Stimulated activated naive CD4-positive, alpha-beta T cell treated with Interleukin-2 at 50 U/mL for 16 hours (primary cell): ENCODE data around the gene DHRSX.

ENCODE experiments used
- DNase-seq: peaks from one replicate; lab custom pipeline; 2025; lab: John Stamatoyannopoulos, UW

DHRSX gene

DNA sequence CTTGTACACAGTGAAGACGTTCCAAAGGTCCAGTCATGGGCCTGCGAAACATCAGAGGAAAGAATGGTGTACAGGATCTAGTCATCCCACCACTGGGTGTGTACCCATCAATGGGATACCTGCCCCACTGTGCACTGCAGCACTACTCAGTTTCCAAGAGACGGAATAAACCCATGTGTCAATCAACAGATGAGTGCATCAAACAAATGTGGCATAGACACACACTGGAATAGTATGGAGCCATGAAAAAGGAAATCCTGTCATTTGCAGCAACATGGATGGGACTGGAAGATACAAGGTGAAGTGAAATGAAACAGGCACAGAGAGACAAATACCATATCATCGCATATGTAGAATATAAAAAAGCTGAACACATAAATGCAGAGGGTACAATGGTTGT is 48.0 kb downstream of the DHRSX start:
- no peak for DNase-seq

DNA sequence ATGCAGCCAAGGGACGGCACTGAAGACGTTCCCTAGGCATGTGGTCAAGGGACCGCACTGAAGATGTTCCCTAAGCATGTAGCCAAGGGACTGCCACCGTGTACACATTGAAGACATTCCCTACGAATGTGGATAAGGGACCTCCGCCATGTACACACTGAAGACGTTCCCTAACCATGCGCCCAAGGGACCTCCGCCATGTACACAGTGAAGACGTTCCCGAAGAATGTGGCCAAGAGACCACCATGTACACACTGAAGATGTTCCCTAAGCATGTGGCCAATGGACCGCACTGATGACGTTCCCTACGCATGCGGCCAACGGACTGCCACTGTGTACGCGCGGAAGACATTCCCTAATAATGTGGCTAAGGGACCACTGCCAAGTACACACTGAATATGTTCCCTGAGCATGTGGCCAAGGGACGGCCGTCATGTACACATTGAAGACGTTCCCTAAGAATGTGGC is 48.4 kb downstream of the DHRSX start:
- DNase-seq = no peak

DNA sequence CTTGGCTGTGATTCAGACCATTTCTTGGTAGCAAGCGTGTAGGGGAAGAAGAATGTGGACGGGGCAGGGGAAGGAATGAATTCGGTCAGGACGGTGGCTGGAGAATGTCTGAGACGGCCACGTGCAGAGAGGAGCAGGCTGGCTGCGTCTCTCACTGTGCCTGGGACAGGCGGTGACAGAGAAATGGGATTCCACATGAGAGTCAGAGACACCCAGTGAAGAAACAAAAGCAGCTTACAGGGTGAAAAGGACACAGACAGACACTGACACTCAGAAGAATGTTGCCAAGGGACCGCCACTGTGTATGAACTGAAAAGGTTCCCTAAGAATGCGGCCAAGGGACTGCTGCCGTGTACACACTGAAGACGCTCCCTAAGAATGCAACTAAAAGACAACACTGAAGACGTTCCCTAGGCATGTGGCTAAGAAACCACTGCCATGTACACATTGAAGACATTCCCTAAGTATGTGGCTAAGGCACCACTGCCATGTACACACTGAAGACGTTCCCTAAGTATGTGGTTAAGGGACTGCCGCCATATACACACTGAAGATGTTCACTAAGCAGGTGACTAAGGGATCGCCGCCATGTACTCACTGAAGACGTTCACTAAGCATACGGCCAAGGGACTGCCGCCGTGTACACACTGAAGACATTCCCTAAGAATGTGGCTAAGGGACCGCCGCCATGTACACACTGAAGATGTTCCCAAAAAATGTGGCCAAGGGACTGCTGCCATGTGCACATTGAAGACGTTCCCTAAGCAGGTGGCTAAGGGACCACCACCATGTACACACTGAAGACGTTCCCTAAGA is 49.1 kb downstream of the DHRSX start:
- no peak for DNase-seq

DNA sequence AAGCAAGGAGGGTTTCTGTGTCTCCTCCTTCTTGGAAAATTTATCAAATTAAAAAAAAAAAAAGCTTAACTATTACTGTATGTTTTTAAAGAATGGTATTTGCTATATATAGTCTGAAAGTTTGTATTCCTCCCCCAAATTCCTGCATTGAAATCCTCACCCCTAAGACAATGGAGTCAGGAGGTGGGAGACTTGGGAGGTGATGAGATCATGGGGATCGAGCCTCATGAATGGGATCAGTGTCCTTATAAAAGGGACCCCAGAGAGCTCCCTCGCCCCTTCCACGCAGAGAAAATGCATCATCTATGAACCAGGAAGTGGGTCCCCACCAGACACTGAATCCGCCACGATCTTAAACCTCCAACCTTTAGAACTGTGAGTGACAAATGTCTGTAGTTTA is 50.1 kb downstream of the DHRSX start:
- no peak for DNase-seq

DNA sequence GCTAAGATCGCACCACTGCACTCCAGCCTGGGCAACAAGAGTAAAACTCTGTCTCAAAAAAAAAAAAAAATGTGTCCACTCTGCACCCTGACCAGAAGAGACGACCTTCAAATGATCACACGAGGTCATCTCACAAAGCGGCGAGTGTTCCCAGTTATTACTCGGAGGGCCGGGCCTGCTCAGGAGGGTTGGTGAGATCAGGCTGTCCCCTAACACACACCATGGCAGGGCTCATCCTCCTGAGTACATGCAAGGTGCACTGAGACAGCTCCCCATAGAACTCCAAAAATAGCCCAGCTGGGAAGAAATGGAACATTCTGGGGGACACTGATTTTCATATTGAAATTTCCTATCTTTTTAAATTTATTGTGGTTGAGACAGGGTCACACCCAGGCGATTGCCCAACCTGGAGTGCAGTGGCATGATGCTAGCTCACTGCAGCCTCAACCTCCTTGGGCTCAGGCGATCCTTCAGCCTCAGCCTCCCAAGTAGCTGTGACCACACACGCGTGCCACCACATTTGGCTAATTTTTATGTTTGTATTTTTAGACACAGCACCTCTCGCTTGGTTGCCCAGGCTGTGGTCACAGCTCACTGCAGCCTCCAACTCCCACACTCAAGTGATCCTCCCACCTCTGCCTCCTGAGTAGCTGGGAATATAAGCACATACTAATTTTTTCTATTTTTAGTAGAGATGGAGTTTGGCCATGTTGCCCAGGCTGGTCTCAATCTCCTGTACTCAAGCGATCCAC is 51.5 kb downstream of the DHRSX start:
- no peak for DNase-seq

DNA sequence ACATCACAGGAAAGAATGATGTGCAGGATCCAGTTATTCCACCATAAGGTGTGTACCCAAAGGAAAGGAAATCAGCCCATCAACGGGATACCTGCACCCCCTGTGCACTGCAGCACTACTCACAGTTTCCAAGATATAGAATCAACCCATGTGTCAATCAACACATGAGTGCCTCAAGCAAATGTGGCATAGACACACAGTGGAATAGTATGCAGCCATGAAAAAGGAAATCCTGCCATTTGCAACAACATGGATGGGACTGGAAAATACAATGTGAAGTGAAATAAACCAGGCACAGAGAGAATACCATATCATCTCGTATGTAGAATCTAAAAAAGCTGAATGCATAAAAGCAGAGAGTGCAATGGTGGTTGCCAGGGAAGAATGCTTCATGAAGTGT is 53.3 kb downstream of the DHRSX start:
- no peak for DNase-seq

DNA sequence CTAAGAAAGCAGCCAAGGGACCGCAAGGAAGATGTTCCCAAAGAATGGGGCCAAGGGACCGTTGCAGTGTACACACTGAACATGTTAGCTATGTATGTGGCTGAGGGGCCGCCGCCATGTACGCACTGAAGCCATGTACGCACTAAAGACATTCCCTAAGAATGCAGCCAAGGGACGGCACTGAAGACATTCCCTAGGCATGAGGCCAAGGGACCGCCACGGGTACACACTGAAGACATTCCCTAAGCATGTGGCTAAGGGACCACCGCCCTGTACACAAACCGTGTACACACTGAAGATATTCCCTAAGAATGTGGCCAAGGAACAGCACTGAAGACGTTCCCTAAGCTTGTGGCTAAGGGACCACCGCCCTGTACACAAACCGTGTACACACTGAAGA is 54.0 kb downstream of the DHRSX start:
- no peak for DNase-seq

DNA sequence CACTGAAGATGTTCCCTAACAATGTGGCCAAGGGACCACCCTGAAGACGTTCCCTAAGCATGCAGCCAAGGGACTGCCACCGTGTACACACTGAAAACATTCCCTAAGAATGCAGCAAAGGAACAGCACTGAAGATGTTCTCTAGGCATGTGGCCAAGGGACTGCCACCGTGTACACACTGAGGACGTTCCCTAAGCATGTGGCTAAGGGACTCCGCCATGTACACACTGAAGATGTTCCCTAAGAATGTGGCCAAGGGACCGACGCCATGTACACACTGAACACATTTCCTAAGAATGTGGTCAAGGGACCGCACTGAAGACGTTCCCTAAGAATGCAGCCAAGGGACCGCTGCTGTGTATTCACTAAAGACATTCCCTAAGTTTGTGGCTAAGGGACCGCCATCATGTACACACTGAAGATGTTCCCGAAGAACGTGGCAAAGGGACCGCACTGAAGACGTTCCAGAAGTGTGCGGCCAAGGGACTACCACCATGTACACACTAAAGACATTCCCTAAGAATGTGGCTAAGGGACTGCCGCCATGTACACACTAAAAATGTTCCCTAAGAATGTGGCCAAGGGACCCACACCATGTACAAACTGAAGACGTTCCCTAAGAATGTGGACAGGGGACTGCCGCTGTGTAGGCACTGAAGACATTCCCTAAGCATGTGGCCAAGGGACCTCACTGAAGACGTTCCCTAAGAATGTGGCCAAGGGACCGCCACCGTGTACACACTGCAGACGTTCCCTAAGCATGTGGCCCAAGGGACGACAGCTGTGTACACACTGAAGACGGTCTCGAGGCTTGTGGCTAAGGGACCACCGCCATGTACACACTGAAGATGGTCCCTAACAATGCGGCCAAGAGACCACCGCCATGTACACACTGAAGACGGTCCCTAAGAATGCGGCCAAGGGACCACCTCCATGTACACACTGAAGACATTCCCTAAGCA is 54.8 kb downstream of the DHRSX start:
- no peak for DNase-seq

DNA sequence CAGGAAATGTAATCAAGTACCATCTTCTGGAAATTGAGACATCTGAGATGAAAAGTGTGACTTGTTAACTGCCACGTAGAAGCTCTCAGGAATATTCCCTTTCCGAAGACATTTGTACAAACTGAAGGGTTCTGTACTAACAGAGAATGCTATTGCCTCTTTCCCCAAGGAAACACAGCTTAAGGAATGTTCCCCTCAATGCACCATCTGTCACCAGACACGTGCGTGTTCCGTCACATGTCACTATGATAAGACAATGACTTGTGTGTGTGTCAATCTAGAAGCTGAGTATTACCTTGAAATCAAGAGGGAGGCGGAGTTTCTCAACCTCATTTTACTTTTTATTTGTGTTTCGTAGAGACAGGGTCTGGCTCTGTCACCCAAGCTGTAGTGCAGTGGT is 58.1 kb downstream of the DHRSX start:
- no peak for DNase-seq

DNA sequence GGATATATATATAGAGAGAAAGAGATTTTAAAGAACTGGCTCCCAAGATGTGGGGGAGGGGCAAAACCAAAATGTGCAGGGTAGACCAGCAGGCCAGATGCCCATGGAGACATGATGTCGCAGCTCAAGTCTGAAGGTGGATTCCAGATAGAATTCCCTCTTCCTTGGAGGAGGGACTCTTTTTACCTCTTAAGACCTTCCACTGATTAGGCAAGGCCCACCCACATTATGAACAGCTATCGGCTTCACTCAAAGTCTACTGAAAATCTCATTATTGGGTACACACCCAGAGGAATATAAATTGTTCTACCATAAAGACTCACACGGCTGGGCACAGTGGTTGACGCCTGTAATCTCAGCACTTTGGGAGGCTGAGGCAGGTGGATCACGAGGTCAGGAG is 59.3 kb downstream of the DHRSX start:
- DNase-seq = no peak

DNA sequence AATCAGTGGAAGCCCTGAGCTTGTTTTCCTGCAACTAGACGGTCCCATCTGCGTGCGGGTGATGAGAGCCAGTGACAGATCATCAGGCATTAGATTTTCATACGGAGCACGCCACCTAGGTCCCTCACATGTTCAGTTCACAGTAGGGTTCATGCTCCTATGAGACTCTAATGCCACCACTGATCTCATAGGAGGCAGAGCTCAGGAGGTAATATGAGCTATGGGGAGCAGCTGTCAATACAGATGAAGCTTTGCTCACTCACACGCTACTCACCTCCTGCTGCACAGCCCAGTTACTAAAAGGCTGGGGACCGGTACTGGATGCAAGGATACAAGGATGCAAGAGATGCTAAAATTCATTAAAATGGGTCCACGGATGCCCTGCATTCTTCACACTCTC is 61.2 kb downstream of the DHRSX start:
- no peak for DNase-seq

DNA sequence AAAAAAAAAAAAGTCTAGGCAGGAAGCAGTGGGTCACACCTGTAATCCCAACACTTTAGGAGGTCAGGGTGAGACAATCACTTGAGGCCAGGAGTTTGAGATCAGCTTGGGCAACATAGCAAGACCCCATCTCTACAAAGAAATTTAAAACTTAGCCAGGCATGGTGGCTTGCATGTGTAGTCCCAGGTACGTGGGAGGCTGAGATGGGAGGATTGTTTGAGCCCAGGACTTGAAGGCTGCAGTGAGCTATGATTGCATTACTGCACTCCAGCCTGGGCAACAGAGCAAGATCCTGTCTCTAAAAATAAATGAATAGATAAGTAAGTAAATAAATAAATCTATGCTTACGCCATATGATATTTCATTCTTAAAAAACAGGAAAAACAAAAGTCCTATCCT is 65.3 kb downstream of the DHRSX start:
- no peak for DNase-seq

DNA sequence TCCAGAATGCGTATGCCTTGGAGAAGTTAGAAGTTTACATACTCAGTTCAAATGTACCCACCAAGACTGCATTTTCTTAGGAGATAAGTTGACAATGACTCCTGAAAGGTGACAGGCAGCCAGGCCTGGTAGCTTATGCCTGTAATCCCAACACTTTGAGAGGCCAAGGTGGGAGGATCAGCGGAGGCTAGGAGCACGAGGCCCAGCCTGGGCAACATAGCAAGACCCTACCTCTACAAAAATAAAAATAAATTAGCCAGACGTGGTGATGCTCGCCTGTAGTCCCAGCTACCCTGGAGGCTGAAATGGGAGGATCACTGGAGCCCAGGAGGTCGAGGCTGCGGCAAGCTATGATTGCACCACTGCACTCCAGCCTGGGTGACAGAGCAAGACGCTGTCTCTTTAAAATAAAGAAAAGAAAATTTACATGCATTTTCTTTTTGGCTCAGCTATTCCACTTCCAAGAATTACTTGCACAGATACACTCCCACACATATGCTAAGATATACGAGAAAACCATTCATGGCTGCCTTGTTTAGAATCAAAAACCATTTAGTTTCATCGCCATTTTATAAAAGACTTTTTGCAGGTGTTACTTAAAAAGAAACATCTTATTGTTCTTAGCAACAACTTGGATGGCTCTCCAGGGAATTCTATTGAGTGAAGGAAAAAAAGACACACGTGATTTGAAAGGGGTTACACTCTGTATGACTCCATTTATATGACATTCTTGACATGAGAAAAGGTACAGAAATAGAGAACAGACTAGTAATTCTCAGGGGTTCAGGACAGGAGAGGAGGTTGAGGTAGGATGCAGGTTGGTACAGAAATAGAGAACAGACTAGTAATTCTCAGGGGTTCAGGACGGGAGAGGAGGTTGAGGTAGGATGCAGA is 66.3 kb downstream of the DHRSX start:
- no peak for DNase-seq

DNA sequence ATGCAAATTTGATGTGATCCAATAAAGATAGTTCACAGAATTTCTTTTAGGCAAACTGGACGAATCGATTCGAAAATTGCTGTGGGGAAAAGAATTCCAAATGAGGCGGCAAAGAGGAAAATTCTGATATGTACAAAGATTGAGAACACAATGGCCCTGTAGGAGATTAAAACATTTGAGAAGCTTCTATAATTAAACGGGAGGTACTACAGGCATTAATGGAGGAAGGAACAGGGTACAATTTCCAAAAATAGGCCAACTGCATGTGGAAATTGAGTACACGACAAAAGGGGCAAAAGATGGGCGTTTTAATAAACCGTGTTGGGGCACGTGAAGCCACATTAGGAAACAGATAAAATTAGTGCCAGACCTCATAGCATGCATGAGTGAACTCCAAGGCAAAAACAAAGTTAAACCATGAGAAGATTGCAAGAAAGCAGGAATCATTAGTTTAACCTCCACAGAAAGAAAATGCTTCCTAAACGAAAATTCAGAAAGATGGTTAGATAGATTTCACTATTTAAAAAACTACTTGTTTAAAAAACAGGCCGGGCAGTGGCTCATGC is 68.4 kb downstream of the DHRSX start:
- no peak for DNase-seq

DNA sequence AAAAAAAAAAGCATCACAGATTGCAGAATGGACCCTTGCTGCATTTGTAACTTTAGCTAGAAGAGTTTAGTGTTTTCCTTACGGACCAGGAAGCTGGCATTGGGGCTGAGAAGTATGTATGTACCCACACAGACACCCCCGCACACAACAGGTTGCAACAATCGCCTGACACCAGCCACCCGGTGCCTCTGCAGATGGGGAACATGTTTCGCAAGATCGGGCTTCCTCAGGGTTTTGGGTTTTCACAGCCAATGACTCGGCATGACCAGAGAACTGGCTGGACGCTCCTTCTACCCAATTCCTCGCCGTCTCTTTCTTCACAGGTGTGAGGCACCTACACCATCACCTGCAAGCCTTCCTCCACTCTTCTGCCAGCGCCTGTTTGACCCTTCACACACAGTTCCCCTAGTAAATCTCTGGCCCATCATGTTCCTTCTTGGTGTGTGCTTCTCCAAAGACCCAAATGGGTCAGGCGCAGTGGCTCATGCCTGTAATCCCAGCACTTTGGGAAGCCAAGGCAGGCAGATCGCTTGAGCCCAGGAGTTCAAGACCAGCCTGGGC is 70.4 kb downstream of the DHRSX start:
- DNase-seq = no peak

DNA sequence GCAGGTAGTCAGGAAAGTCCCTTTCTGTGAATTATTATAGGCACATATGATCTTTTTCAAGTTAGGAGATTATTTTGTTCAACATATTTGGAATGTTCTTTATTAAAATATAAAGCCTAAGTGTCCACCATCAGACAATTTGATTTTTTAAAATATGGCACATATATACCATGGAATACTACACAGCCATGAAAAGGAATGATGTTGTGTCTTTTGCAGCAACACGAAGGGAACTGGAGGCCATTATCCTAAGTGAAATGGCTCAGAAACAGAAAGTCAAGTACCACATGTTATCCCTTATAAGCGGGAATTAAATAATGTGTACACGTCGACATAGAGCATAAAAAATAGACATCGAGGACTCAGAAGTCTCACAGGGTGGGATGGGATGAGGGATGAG is 73.0 kb downstream of the DHRSX start:
- DNase-seq = no peak

DNA sequence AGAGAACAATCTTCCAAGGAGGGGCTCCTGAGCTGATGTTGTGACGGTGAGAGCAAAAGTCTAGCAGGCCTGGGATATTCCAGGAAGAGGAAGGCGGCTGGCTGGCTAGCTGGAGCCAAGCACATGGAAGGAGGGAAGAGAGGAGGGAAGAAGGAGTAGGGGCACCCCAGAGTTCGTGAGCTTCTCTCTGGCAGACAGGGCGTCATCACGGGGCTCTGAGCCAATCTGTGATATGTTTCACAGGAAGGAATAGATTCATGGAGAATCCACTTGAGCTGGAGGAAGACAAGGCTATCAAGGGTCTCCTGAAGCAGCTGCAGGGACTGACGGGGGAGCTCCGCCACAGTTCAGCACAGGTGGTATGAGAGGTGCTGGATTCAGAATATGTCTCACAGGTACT is 73.6 kb downstream of the DHRSX start:
- no peak for DNase-seq

DNA sequence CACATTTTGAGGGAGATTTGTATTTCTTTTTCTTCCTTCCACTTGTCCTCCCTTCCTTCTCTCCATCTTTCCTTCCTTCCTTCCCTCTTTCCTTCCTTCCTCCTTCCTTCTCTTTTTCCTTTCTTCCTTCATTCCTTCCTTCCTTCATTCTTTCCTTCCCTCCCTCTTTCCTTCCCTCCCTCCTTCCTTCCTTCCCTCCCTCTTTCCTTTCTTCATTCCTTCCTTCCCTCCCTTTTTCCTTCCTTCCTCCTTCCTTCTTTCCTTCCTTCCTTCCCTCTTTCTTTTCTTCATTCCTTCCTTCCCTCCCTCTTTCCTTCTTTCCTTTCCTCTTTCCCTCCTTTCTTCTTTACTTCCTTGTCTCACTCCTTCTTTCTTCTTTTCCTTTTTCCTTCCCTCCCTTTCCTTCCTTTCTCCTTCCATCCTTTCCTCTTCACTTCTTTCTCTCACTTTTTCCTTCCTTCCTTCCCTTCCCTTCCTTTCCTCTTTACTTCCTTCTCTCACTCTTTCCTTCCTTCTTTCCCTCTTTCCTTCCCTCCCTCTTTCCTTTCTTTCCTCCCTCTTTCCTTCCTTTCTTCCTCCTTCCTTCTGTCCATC is 74.4 kb downstream of the DHRSX start:
- no peak for DNase-seq

DNA sequence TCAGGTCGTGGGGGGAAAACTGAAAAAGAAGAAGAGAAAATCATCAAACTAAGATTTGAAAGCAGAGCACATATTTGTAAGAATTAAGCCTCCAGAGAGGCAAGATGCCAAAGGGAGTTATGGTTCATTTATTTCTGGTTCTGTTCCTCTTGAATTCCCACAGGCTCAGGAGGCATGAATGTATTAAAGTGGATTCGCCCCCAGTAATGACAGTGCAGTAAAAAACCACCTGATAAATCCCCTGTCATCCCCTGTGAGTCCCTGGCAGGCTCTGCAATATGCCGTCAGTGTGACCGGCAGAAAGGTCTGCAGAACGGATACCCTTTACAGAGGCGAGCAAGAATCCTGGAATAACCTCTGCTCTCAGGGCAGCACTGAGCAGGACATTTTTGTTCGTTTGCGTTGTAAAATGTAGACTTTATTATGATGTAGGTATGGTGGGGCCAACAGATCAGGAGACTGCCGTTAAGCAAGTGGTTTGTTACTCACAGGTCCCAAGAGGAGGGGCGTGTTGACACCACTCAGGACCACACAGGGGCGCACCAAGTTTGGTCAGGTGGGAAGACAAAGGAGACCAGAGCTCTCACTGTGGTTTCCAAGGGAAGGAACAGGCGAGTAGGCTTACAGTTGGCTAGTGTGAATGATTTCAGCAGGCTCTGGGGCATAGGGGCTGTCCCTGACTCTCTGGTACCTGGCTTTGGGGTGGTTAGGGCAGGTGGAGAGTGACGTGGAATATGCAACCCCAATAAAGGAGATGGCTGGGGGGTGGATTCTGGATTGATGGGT is 75.3 kb downstream of the DHRSX start:
- DNase-seq = no peak
